NCI-H2081 treated with DMSO at 0.1 percent for 48 hours (cell line): ENCODE measurements around the gene NREP.
"Not testable (repeated sequence)": the region's sequence is repeated elsewhere in the genome, so short reads cannot be mapped to it uniquely, and the experiment has no call there.

Experiments
- DNase-seq: peaks from one replicate; lab custom pipeline; 2025; lab: John Stamatoyannopoulos, UW

NREP gene

GRCh38 chr5:111738118-111738517 lies 18.9 kb downstream of the NREP start:
- no peak for DNase-seq

GRCh38 chr5:111737716-111738115 lies 19.3 kb downstream of the NREP start:
- DNase-seq = no peak

- no peak for DNase-seq
Measured at GRCh38 chr5:111735583-111736270, 21.3 kb downstream of the NREP start.

GRCh38 chr5:111734597-111734996 lies 22.4 kb downstream of the NREP start:
- no peak for DNase-seq

GRCh38 chr5:111734013-111734412 lies 23.0 kb downstream of the NREP start:
- DNase-seq = no peak

GRCh38 chr5:111733571-111733970 lies 23.4 kb downstream of the NREP start:
- DNase-seq = no peak

GRCh38 chr5:111731638-111732037 lies 25.4 kb downstream of the NREP start:
- no peak for DNase-seq

- DNase-seq = no peak
Measured at GRCh38 chr5:111730659-111731382, 26.2 kb downstream of the NREP start.

- no peak for DNase-seq
Measured at GRCh38 chr5:111728941-111729340, 28.1 kb downstream of the NREP start.

- DNase-seq = no peak
Measured at GRCh38 chr5:111726986-111727385, 30.0 kb downstream of the NREP start.

- DNase-seq = no peak
Measured at GRCh38 chr5:111722140-111722539, 34.9 kb downstream of the NREP start.

GRCh38 chr5:111720333-111720890 lies 36.6 kb downstream of the NREP start:
- no peak for DNase-seq

- no peak for DNase-seq
Measured at GRCh38 chr5:111719773-111720172, 37.2 kb downstream of the NREP start.

GRCh38 chr5:111716789-111717188 lies 40.2 kb downstream of the NREP start:
- not testable (repeated sequence) for DNase-seq

- DNase-seq = no peak
Measured at GRCh38 chr5:111707630-111708164, 49.3 kb downstream of the NREP start.

- no peak for DNase-seq
Measured at GRCh38 chr5:111706345-111706744, 50.6 kb downstream of the NREP start.

GRCh38 chr5:111704452-111705085 lies 52.4 kb downstream of the NREP start:
- DNase-seq = no peak

GRCh38 chr5:111703662-111704061 lies 53.3 kb downstream of the NREP start:
- DNase-seq = no peak

- DNase-seq = no peak
Measured at GRCh38 chr5:111699976-111700375, 57.0 kb downstream of the NREP start.

GRCh38 chr5:111699324-111699723 lies 57.7 kb downstream of the NREP start:
- no peak for DNase-seq

- DNase-seq = no peak
Measured at GRCh38 chr5:111697881-111698757, 58.9 kb downstream of the NREP start.

GRCh38 chr5:111697215-111697614 lies 59.8 kb downstream of the NREP start:
- no peak for DNase-seq
